Measurements from ENCODE around the gene CTNNAL1. TPM values are rescaled to one million over a fixed set of nuclear protein-coding genes. Genes with fewer than 3 reads are reported as not detected.
"Not testable (repeated sequence)": the region's sequence is repeated elsewhere in the genome, so short reads cannot be mapped to it uniquely, and the experiment has no call there.

CTNNAL1 gene
- total and polyA plus RNA-seq, 9 donors = 23.9 to 37.1 (median 28.7) TPM

DNA sequence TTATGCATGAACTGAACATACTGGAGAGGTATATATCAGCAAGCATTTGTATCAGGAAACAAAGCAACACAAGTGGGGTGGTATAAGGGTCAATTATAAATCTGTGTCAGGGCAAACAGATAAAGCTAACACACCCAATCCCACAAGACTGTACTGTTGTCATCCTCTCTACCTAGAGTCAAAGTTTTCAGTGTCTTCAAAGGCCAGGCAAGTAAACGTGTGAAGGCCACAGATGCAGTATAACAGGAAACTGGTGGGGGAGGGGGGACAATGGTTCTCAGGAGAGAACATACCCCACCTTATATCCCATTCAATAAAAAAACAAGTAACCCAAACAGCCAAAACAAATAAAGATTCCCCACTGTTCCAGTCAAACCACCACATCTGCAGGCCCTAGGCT is 101.5 kb downstream of the CTNNAL1 start:
- no peak for DNase-seq
- no peak overlapping the region for H3K27ac ChIP-seq (ENCODE audit: low read length)
- no peak overlapping the region for H3K4me3 ChIP-seq (ENCODE audit: low read length)
- no peaks in the 10 kb centered on the region for H3K27me3 ChIP-seq (ENCODE audit: control insufficient read depth, insufficient read depth, low read length)
- no peaks in the 10 kb centered on the region for H3K9me3 ChIP-seq (replicated peaks; ENCODE audit: control insufficient read depth, low read depth, low read length)
- H3K4me1 ChIP-seq (ENCODE audit: control insufficient read depth, insufficient read depth, low read length) = no peaks in the 10 kb centered on the region
- WGBS (ENCODE audit: insufficient coverage) = no CpG with 5 or more reads among the region's 1 CpG
- peaks cover 59% of the 10 kb centered on the region for H3K36me3 ChIP-seq (ENCODE audit: control insufficient read depth, insufficient read depth, low read length)

DNA sequence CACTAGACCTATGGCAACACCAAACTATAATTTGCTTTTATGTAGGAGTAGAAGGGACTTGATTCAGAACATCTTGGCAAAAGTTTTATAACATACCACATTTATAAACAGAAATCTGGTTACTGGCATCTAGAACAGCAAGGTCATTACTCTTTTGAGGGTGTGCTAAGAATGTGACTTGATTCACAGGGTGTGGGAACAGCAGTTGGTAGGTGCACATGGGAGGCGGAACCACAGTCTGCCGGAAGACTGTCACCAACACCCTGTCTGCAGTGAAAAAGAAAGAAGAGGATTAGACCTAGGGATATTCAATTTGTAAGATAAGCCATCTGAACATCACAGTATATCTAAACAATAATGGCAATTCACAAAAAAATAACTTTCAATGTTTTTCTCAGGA is 102.4 kb downstream of the CTNNAL1 start:
- peaks cover 62% of the 10 kb centered on the region for H3K36me3 ChIP-seq (ENCODE audit: control insufficient read depth, insufficient read depth, low read length)
- H3K4me3 ChIP-seq (ENCODE audit: low read length) = no peak overlapping the region
- H3K27ac ChIP-seq (ENCODE audit: low read length) = no peak overlapping the region
- WGBS (ENCODE audit: insufficient coverage) = 83% methylated on average over 1 of the region's 2 CpGs
- no peaks in the 10 kb centered on the region for H3K27me3 ChIP-seq (ENCODE audit: control insufficient read depth, insufficient read depth, low read length)
- H3K4me1 ChIP-seq (ENCODE audit: control insufficient read depth, insufficient read depth, low read length) = no peaks in the 10 kb centered on the region
- no peak for DNase-seq
- H3K9me3 ChIP-seq (replicated peaks; ENCODE audit: control insufficient read depth, low read depth, low read length) = no peaks in the 10 kb centered on the region

DNA sequence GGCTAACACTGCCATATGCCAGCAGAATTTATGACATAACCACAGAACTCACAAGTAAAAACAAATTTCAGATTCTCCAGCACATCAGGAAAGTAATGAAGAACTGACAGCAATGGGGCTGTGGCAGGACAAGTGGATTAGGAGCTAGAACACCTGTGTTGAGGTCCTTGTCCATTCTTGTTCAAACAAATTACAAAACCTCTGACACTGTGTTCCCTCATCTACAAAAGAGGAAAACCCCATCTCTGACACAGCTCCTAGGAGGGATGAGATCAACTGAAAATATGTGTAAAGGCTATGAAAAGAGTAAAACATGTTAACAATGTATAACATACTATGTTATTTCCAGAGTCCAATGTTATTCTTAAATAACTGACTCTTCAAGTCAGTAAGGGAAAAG is 102.9 kb downstream of the CTNNAL1 start:
- H3K9me3 ChIP-seq (replicated peaks; ENCODE audit: control insufficient read depth, low read depth, low read length) = no peaks in the 10 kb centered on the region
- H3K27ac ChIP-seq (ENCODE audit: low read length) = no peak overlapping the region
- no peaks in the 10 kb centered on the region for H3K4me1 ChIP-seq (ENCODE audit: control insufficient read depth, insufficient read depth, low read length)
- no peak for DNase-seq
- no peak overlapping the region for H3K4me3 ChIP-seq (ENCODE audit: low read length)
- H3K27me3 ChIP-seq (ENCODE audit: control insufficient read depth, insufficient read depth, low read length) = no peaks in the 10 kb centered on the region
- peaks cover 60% of the 10 kb centered on the region for H3K36me3 ChIP-seq (ENCODE audit: control insufficient read depth, insufficient read depth, low read length)

DNA sequence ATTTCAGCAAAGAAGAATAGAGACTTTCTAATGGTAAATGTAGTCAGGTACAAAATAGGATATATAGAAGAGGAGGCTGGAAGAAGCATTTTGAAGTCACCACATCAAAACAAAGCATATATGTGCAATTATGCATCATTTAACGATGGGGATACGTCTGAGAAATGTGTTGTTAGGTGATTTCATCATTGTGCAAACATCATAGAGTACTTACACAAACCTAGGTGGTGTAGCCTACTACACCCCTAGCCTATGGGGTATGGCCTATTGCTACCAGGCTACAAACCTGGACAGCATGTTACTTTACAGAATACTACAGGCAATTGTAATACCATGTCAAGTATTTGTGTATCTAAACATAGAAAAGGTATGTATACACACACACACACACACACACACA is 107.8 kb downstream of the CTNNAL1 start:
- no CpG with 5 or more reads among the region's 2 CpGs for WGBS (ENCODE audit: insufficient coverage)
- DNase-seq = no peak

DNA sequence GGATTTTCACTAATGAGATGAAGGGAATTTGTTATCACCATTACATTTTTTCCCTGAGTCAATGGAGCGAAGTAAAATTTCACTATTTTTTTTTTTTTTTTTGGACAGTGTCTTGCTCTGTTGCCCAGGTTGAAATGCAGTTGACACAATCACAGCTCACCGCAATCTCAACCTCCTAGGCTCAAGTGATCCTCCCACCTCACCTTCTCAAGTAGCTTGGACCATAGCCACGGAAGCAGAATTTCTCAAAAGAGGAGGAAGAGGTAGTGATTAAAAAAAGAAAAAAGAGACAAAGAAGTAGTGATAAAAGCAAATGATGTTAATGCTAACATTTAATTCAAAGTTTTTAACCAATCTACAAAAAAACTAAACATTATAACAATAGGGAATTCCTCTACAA is 109.1 kb downstream of the CTNNAL1 start:
- Histone ChIP-seq H3K27ac (ENCODE audit: low read length) (no peak overlapping the region), H3K4me3 (ENCODE audit: low read length) (no peak overlapping the region), H3K36me3 (ENCODE audit: control insufficient read depth, insufficient read depth, low read length) (peaks cover 42% of the 10 kb centered on the region), H3K4me1 (ENCODE audit: control insufficient read depth, insufficient read depth, low read length) (no peaks in the 10 kb centered on the region), H3K27me3 (ENCODE audit: control insufficient read depth, insufficient read depth, low read length) (no peaks in the 10 kb centered on the region), H3K9me3 (replicated peaks; ENCODE audit: control insufficient read depth, low read depth, low read length) (no peaks in the 10 kb centered on the region)
- no peak for DNase-seq
- no CpG with 5 or more reads among the region's 3 CpGs for WGBS (ENCODE audit: insufficient coverage)

More for the DNA sequence above, 107.8 kb downstream of the CTNNAL1 start:
- Histone ChIP-seq H3K36me3 (ENCODE audit: control insufficient read depth, insufficient read depth, low read length) (peaks cover 43% of the 10 kb centered on the region), H3K4me1 (ENCODE audit: control insufficient read depth, insufficient read depth, low read length) (no peaks in the 10 kb centered on the region), H3K27ac (ENCODE audit: low read length) (no peak overlapping the region), H3K4me3 (ENCODE audit: low read length) (no peak overlapping the region), H3K27me3 (ENCODE audit: control insufficient read depth, insufficient read depth, low read length) (no peaks in the 10 kb centered on the region), H3K9me3 (replicated peaks; ENCODE audit: control insufficient read depth, low read depth, low read length) (no peaks in the 10 kb centered on the region)

DNA sequence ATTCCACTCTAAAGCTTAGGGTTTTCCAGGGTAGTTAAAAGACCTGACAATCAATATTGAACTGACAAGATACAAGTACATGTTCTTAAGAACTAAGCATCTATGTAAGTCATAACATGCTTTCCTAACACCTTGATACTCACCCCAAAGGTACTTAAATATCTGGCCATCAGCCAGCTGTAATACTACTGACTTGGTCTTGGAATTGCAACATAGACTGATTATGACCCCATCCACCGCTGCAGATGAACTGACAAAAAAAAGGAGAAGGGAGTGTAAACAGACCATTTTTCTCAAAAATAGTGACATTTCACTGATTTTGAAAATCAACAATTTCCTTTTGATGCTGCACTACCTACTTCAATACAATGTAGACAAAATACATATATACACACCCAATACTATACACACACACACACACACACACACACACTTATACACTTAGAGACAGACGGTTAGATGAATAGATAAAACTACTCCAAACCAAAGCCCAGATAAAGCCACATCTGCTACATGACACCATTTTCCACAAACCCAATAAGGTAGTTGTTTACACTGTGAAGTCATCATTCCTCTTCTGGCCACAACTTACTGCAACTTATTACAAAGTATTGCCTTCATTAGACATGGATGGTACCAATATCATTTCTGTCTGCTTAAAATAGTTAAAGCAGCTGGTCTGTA is 109.7 kb downstream of the CTNNAL1 start:
- DNase-seq = no peak
- Histone ChIP-seq H3K27me3 (ENCODE audit: control insufficient read depth, insufficient read depth, low read length) (no peaks in the 10 kb centered on the region), H3K27ac (ENCODE audit: low read length) (no peak overlapping the region), H3K9me3 (replicated peaks; ENCODE audit: control insufficient read depth, low read depth, low read length) (no peaks in the 10 kb centered on the region), H3K4me1 (ENCODE audit: control insufficient read depth, insufficient read depth, low read length) (no peaks in the 10 kb centered on the region), H3K36me3 (ENCODE audit: control insufficient read depth, insufficient read depth, low read length) (peaks cover 42% of the 10 kb centered on the region), H3K4me3 (ENCODE audit: low read length) (no peak overlapping the region)
- 80% methylated on average over 1 of the region's 2 CpGs for WGBS (ENCODE audit: insufficient coverage)

DNA sequence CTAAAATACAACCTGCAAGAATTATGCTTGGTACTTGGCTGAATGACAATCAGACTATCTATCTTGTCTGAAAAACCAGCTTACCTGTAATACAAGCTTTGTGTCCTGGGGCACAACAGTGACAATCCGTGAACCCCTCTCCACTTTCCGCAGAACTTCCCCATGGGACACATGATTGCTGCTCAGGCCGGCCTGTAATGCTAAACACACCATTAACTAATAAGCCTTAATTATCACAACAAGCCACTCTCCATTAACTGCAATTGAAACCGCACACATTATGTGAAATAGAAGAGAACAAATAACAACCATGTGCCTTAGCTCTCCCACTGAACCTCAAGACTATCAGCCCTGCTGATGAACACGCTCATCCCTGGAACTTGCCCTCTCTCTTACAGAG is 113.1 kb downstream of the CTNNAL1 start:
- 84% methylated on average over 3 of the region's 5 CpGs for WGBS (ENCODE audit: insufficient coverage)
- H3K36me3 ChIP-seq (ENCODE audit: control insufficient read depth, insufficient read depth, low read length) = peaks cover 41% of the 10 kb centered on the region
- H3K27me3 ChIP-seq (ENCODE audit: control insufficient read depth, insufficient read depth, low read length) = no peaks in the 10 kb centered on the region
- H3K9me3 ChIP-seq (replicated peaks; ENCODE audit: control insufficient read depth, low read depth, low read length) = no peaks in the 10 kb centered on the region
- no peaks in the 10 kb centered on the region for H3K4me1 ChIP-seq (ENCODE audit: control insufficient read depth, insufficient read depth, low read length)
- DNase-seq = no peak
- no peak overlapping the region for H3K27ac ChIP-seq (ENCODE audit: low read length)
- H3K4me3 ChIP-seq (ENCODE audit: low read length) = no peak overlapping the region

DNA sequence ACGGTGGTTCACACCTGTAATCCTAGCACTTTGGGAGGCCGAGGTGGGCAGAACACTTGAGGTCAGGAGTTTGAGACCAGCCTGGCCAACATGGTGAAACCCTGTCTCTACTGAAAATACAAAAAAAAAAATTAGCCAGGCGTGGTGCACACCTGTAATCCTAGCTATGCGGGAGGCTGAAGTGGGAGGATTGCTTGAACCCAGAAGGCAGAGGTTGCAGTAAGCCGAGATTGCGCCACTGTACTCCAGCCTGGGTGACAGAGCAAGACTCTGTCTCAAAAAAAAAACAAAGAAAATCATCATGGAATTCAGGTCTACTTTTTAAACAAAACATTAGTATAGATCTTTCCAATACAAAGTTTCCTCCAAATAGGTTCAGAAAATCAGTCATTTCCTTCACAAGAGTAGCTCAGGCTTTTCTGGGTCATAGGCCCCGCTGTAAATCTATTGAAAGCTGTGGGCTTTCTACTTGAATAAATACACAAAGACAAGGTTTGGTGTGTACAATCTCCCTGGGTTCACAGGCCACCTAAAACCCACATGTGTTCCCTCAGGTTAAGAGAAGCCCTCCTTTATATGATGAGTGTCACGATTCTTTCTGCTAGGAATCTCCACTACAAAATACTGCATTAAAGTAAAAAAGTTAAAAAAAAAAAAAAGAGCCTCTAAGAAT is 114.1 kb downstream of the CTNNAL1 start:
- DNase-seq; H3K27ac ChIP-seq (ENCODE audit: low read length); H3K4me1 ChIP-seq (ENCODE audit: control insufficient read depth, insufficient read depth, low read length); H3K4me3 ChIP-seq (ENCODE audit: low read length); H3K27me3 ChIP-seq (ENCODE audit: control insufficient read depth, insufficient read depth, low read length); H3K9me3 ChIP-seq (replicated peaks; ENCODE audit: control insufficient read depth, low read depth, low read length): not testable (repeated sequence)
- WGBS (ENCODE audit: insufficient coverage) = no CpG with 5 or more reads among the region's 8 CpGs
- peaks cover 47% of the 10 kb centered on the region for H3K36me3 ChIP-seq (ENCODE audit: control insufficient read depth, insufficient read depth, low read length)

DNA sequence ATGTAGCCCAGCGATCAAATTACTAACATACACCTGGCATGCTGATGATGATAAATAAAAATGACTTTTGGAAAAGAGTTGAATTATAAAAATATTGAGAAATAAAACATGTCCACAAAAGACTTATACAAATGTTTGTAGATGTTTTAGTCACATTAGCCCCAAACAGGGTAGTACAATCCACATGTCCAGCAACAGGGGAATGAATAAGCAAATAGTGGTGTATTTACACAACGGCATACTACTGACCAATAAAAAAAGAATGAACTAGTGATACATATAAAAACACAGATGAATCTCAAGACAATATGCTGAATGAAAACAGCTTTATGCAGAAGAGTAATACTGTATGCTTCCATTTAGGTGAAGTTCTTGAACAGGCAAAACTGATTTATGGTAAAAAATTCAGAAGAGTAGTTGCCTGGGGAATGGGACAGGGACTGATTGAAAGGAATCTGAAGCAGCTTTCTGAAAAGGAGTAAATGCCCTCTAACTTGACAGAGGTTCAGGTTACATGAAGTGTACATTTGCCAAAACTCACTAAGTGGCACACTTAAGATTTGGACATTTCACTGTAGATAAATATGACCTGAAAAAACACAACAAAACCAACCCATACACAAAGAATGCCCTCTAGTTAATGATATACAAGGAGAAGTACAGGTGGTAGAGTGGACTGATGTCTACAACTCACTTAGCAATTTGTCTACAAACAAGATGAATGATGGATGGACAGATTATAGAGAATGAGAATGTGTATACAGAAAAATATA is 115.8 kb downstream of the CTNNAL1 start:
- H3K27ac ChIP-seq (ENCODE audit: low read length) = no peak overlapping the region
- H3K4me1 ChIP-seq (ENCODE audit: control insufficient read depth, insufficient read depth, low read length) = no peaks in the 10 kb centered on the region
- DNase-seq = no peak
- WGBS (ENCODE audit: insufficient coverage) = no CpG with 5 or more reads among the region's 2 CpGs
- H3K36me3 ChIP-seq (ENCODE audit: control insufficient read depth, insufficient read depth, low read length) = peaks cover 56% of the 10 kb centered on the region
- no peak overlapping the region for H3K4me3 ChIP-seq (ENCODE audit: low read length)
- H3K27me3 ChIP-seq (ENCODE audit: control insufficient read depth, insufficient read depth, low read length) = no peaks in the 10 kb centered on the region
- H3K9me3 ChIP-seq (replicated peaks; ENCODE audit: control insufficient read depth, low read depth, low read length) = no peaks in the 10 kb centered on the region

DNA sequence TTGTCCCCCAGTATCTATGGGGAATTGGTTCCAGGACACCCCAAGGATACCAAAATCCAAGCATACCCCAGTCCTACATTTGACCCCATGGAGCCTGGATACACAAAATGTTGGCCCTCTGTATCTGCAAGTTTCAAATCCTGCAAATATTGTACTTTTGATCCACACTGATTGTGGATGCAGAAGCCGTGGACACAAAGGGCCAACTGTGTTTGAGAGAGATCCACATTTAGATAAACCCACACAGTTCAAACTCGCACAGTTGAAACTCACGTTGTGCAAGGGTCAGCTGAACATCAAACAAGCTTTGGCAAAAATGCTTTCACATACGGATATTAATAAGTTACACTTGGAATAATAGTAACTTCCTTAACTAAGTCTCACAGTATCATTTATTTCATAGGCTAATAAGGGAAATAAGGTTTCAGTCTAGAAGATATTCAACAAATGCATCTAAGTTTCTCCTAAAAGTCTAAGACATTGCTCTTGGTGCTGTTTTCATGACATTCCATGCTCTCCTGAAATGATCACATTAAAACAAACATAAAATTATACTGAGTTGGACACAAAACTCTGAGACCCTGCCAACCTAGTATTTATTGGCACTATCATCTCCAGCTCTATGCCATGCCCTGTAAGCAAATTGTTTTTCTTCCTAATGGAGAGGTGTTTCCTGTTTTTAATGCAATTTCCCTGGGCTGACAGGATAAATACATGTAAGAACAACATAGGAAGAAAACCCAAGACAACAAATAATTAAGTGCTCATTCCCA is 118.9 kb downstream of the CTNNAL1 start:
- DNase-seq = no peak
- Histone ChIP-seq H3K27ac (ENCODE audit: low read length) (no peak overlapping the region), H3K27me3 (ENCODE audit: control insufficient read depth, insufficient read depth, low read length) (no peaks in the 10 kb centered on the region), H3K36me3 (ENCODE audit: control insufficient read depth, insufficient read depth, low read length) (peaks cover 61% of the 10 kb centered on the region), H3K4me3 (ENCODE audit: low read length) (no peak overlapping the region), H3K9me3 (replicated peaks; ENCODE audit: control insufficient read depth, low read depth, low read length) (no peaks in the 10 kb centered on the region), H3K4me1 (ENCODE audit: control insufficient read depth, insufficient read depth, low read length) (no peaks in the 10 kb centered on the region)
- 83% methylated on average over 1 of the region's 4 CpGs for WGBS (ENCODE audit: insufficient coverage)
